Stromal cell of bone marrow (primary cell): Measurements from ENCODE around the gene MBNL1.
"Not testable (repeated sequence)": the region's sequence is repeated elsewhere in the genome, so short reads cannot be mapped to it uniquely, and the experiment has no call there.

ENCODE experiments used
- DNase-seq: peaks from one replicate; pipeline ENCODE4 v3.0.0-alpha.2; 2012; ENCODE audit warnings: low read depth

MBNL1 gene

GRCh38 chr3:152319831-152320617, 51.3 kb downstream of the MBNL1 start:
- DNase-seq: no peak

GRCh38 chr3:152321200-152321954, 52.6 kb downstream of the MBNL1 start:
- no peak for DNase-seq

GRCh38 chr3:152321955-152322377, 53.2 kb downstream of the MBNL1 start:
- DNase-seq: no peak

GRCh38 chr3:152322756-152323155, 54.0 kb downstream of the MBNL1 start:
- DNase-seq: no peak

GRCh38 chr3:152323834-152324233, 55.1 kb downstream of the MBNL1 start:
- no peak for DNase-seq

- DNase-seq: no peak
These were observed 56.4 kb downstream of the MBNL1 start for GRCh38 chr3:152325136-152325535.

- no peak for DNase-seq
These were observed 58.5 kb downstream of the MBNL1 start for GRCh38 chr3:152327203-152327602.

- DNase-seq: peak; percentile 74
These were observed 60.1 kb downstream of the MBNL1 start for GRCh38 chr3:152328841-152329240.

- no peak for DNase-seq
These were observed 61.8 kb downstream of the MBNL1 start for GRCh38 chr3:152330559-152330958.

- peak; percentile 83 for DNase-seq
These were observed 62.4 kb downstream of the MBNL1 start for GRCh38 chr3:152331018-152331541.

GRCh38 chr3:152331998-152332397, 63.3 kb downstream of the MBNL1 start:
- DNase-seq: no peak

- DNase-seq: no peak
These were observed 65.2 kb downstream of the MBNL1 start for GRCh38 chr3:152333928-152334327.

GRCh38 chr3:152334761-152335160, 66.0 kb downstream of the MBNL1 start:
- DNase-seq: no peak

- no peak for DNase-seq
These were observed 66.5 kb downstream of the MBNL1 start for GRCh38 chr3:152335273-152335672.

- not testable (repeated sequence) for DNase-seq
These were observed 68.6 kb downstream of the MBNL1 start for GRCh38 chr3:152337337-152337736.

- no peak for DNase-seq
These were observed 69.5 kb downstream of the MBNL1 start for GRCh38 chr3:152338159-152338720.

- no peak for DNase-seq
These were observed 71.3 kb downstream of the MBNL1 start for GRCh38 chr3:152339881-152340505.

- DNase-seq: no peak
These were observed 76.5 kb downstream of the MBNL1 start for GRCh38 chr3:152345233-152345632.

- no peak for DNase-seq
These were observed 77.3 kb downstream of the MBNL1 start for GRCh38 chr3:152346058-152346457.

GRCh38 chr3:152346740-152347139, 78.0 kb downstream of the MBNL1 start:
- no peak for DNase-seq

- no peak for DNase-seq
These were observed 79.9 kb downstream of the MBNL1 start for GRCh38 chr3:152348436-152349177.

GRCh38 chr3:152349392-152349791, 80.7 kb downstream of the MBNL1 start:
- DNase-seq: no peak
